Mucosa of descending colon (tissue), 3 donors: ENCODE measurements around the gene SNRK. TPM values are rescaled to one million over a fixed set of nuclear protein-coding genes. Genes with fewer than 3 reads are reported as not detected.

Source experiments
- ATAC-seq: fragments of 200-7000 bp; cut with Tn5 transposase; one replicate; pipeline ENCODE4 v1.9.1; 2020; ENCODE audit warnings: mild to moderate bottlenecking, moderate library complexity
- DNase-seq, 3 donors: peaks; one replicate each; pipeline ENCODE4 v3.0.0-alpha.2; 2020
- H3K36me3 ChIP-seq: fragments of 200-600 bp; one replicate; pipeline ENCODE4 v1.8.0; 2021; ENCODE audit warnings: low read depth, mild to moderate bottlenecking
- H3K4me1 ChIP-seq: fragments of 200-600 bp; one replicate; pipeline ENCODE4 v1.8.0; 2021; ENCODE audit warnings: low read depth, mild to moderate bottlenecking
- H3K4me3 ChIP-seq: fragments of 200-600 bp; one replicate; pipeline ENCODE4 v1.8.0; 2021; ENCODE audit warnings: mild to moderate bottlenecking
- H3K9me3 ChIP-seq: fragments of 200-600 bp; one replicate; pipeline ENCODE4 v1.8.0; 2021; ENCODE audit warnings: mild to moderate bottlenecking
- intact Hi-C, 2 donors: fragments of 100-400 bp; cut with DNase I in 1 of 2; cut with micrococcal nuclease in 1 of 2; formaldehyde crosslinking; loops; one replicate each; pipeline versions ENCODE4 v1.11.0 to v1.11.1; 2022; cut with DNase I, micrococcal nuclease
- total RNA-seq, 3 donors: library from RNA; stranded (reverse); fragmentation: NEBNext Ultra II Directional in 2 of 3; extraction: Animal tissue kit (Norgen Biotek cat#: 25700) in 2 of 3; gene quantifications; one replicate each; pipeline versions ENCODE4 v1.2.1 to v1.2.4, GENCODE V29; 2021 to 2023
- TF ChIP-seq, protein P1 (sequence below): fragments of 200-600 bp; IDR thresholded peaks from one replicate; pipeline ENCODE4 v1.8.0; 2022; ENCODE audit warnings: antibody characterized with exemption, mild to moderate bottlenecking
- donor health status: DM: no; HTN: no; CAD: no; lungs with moderate emphysema.
- donor health status: DM: no; HTN: no; CAD: no.
- donor health status: DM: no; HTN: yes; CAD: no.

Gene SNRK
- total RNA-seq, 3 donors from 2014 or later: 33.2 to 47.6 (median 35.2) TPM

DNA sequence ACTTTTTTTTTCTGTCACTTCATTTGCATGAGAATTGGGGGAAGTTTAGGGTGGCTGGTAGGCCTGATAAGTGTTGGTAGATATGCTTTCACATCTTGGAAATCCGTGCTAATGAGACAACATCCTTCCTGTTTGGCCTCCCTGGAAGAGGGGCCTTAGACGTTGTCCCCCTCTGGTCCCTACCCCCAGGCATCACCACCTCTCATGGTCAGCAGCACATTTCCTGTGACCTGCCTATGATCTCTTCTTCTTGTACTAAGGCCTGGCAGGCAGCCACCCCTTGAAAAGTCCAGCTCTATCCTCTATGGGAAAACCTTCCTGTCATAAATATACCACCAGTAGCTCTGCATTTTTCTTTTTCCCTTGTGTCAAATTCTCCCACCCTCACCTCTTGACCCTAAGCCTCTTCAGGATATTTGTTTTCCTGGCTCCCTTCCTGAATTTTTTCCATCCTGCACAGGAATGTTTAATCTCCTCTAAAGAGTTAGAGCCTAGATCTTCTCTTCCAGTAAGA lies 107.8 kb downstream of the SNRK start:
- DNase-seq (no peak), ATAC-seq (no peak)
- no peaks in the 10 kb centered on the region for H3K9me3 ChIP-seq
- no peak overlapping the region for H3K4me3 ChIP-seq
- intact Hi-C loops: no loop called here
- H3K36me3 ChIP-seq: no peaks in the 10 kb centered on the region
- H3K4me1 ChIP-seq: no peaks in the 10 kb centered on the region
- TF ChIP-seq, protein P1, sequence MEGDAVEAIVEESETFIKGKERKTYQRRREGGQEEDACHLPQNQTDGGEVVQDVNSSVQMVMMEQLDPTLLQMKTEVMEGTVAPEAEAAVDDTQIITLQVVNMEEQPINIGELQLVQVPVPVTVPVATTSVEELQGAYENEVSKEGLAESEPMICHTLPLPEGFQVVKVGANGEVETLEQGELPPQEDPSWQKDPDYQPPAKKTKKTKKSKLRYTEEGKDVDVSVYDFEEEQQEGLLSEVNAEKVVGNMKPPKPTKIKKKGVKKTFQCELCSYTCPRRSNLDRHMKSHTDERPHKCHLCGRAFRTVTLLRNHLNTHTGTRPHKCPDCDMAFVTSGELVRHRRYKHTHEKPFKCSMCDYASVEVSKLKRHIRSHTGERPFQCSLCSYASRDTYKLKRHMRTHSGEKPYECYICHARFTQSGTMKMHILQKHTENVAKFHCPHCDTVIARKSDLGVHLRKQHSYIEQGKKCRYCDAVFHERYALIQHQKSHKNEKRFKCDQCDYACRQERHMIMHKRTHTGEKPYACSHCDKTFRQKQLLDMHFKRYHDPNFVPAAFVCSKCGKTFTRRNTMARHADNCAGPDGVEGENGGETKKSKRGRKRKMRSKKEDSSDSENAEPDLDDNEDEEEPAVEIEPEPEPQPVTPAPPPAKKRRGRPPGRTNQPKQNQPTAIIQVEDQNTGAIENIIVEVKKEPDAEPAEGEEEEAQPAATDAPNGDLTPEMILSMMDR: no peak

DNA sequence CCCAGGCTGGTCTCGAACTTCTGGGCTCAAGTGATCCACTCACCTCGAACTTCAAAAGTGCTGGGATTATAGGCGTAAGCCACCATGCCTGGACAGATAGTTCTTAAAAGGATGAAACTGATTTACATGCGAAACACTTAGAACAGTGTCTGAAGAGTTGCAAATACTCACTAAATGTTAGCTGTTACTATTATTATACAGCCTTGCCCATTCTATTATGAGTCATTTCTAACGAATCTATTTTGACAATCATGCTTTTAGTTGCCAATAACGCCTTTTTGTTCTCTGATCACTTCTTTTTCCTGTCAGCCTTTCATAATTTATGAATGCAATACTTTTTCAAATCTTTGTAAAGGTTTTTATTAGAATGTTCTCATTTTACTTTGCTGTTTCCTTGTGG lies 112.7 kb downstream of the SNRK start:
- TF ChIP-seq, protein P1: no peak
- Histone ChIP-seq H3K9me3 (no peaks in the 10 kb centered on the region), H3K4me3 (no peak overlapping the region), H3K36me3 (no peaks in the 10 kb centered on the region), H3K4me1 (no peaks in the 10 kb centered on the region)
- ATAC-seq (no peak), DNase-seq (no peak)
- intact Hi-C loops: no loop called here

DNA sequence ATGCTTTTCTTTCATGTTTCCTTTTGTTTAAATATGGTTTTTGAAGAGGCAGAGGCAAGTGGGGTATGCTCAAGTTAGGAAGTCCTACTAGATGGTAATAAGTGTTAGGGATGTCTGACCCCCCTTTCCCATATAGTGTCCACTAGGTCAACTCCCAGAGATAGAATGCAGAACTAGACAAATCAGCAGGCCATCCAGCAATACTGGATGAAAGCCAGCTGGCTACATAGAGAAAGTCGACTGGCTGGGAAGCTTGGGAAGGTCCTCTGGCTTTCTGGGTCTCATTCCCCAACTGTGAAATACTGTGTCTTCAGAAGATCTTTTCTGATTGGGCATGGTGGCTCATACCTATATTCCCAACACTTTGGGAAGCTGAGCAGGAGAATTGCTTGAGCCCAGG lies 113.8 kb downstream of the SNRK start:
- H3K4me1 ChIP-seq: no peaks in the 10 kb centered on the region
- intact Hi-C loops: no loop called here
- ATAC-seq: no peak
- no peaks in the 10 kb centered on the region for H3K36me3 ChIP-seq
- no peaks in the 10 kb centered on the region for H3K9me3 ChIP-seq
- DNase-seq: no peak
- no peak overlapping the region for H3K4me3 ChIP-seq
- TF ChIP-seq, protein P1: no peak

Other genes starting within 250 kb of the SNRK start
- 10 to 100 TPM in 1 of 3 donors, 1 to 10 TPM in 2; 2.8 to 12.6 (median 4.9) TPM for gene POMGNT2, start 180.5 kb upstream of the SNRK start, total RNA-seq